ENCODE measurements around the gene EDN3.

GRCh38 chr20:59335377-59335776, 35.0 kb downstream of the EDN3 start:
- TF ChIP-seq CTCF (IDR thresholded peaks at IDR 0.05) (no peak), POLR2A (IDR thresholded peaks at IDR 0.05) (no peak)
